ENCODE results near the gene ULK2.
A peak's percentile ranks its signal among the peaks of the same experiment; 100 is the strongest.
"Not testable (repeated sequence)": the region's sequence is repeated elsewhere in the genome, so short reads cannot be mapped to it uniquely, and the experiment has no call there.

The ULK2 gene

GRCh38 chr17:19770985-19771735, 96.6 kb downstream of the ULK2 start:
- DNase-seq (ENCODE audit: low read depth in 1 of 2, low spot score in 1 of 2) = no peak
- TF ChIP-seq JUND (IDR thresholded peaks at IDR 0.05; ENCODE audit: low read depth) = no peak
- in situ Hi-C loops (cut with HindIII; ENCODE audit: low pct_unique_long_range_greater_than_20kb, low sequenced_read_pairs) = no loop called here

- TF ChIP-seq JUND (IDR thresholded peaks at IDR 0.05; ENCODE audit: low read depth) = no peak
- no peak for DNase-seq (ENCODE audit: low read depth in 1 of 2, low spot score in 1 of 2)
- in situ Hi-C loops (cut with HindIII; ENCODE audit: low pct_unique_long_range_greater_than_20kb, low sequenced_read_pairs) = no loop called here
These were observed 97.6 kb downstream of the ULK2 start for GRCh38 chr17:19769946-19770652.

GRCh38 chr17:19768046-19768782, 99.5 kb downstream of the ULK2 start:
- no peak for DNase-seq (ENCODE audit: low read depth in 1 of 2, low spot score in 1 of 2)
- in situ Hi-C loops (cut with HindIII; ENCODE audit: low pct_unique_long_range_greater_than_20kb, low sequenced_read_pairs) = no loop called here

GRCh38 chr17:19766421-19767270, 101.1 kb downstream of the ULK2 start:
- TF ChIP-seq JUND (IDR thresholded peaks at IDR 0.05; ENCODE audit: low read depth) = no peak
- in situ Hi-C loops (cut with HindIII; ENCODE audit: low pct_unique_long_range_greater_than_20kb, low sequenced_read_pairs) = no loop called here
- DNase-seq (ENCODE audit: low read depth in 1 of 2, low spot score in 1 of 2) = peak; percentile 81 to 82

More at GRCh38 chr17:19768046-19768782, 99.5 kb downstream of the ULK2 start:
- no peak for TF ChIP-seq JUND (IDR thresholded peaks at IDR 0.05; ENCODE audit: low read depth)

GRCh38 chr17:19766016-19766415, 101.7 kb downstream of the ULK2 start:
- in situ Hi-C loops (cut with HindIII; ENCODE audit: low pct_unique_long_range_greater_than_20kb, low sequenced_read_pairs) = no loop called here
- no peak for TF ChIP-seq JUND (IDR thresholded peaks at IDR 0.05; ENCODE audit: low read depth)
- DNase-seq (ENCODE audit: low read depth in 1 of 2, low spot score in 1 of 2) = no peak

GRCh38 chr17:19763991-19764390, 103.7 kb downstream of the ULK2 start:
- in situ Hi-C loops (cut with HindIII; ENCODE audit: low pct_unique_long_range_greater_than_20kb, low sequenced_read_pairs); DNase-seq (ENCODE audit: low read depth in 1 of 2, low spot score in 1 of 2): not testable (repeated sequence)

- in situ Hi-C loops (cut with HindIII; ENCODE audit: low pct_unique_long_range_greater_than_20kb, low sequenced_read_pairs) = no loop called here
- no peak for TF ChIP-seq JUND (IDR thresholded peaks at IDR 0.05; ENCODE audit: low read depth)
- DNase-seq (ENCODE audit: low read depth in 1 of 2, low spot score in 1 of 2) = no peak
These were observed 104.3 kb downstream of the ULK2 start for GRCh38 chr17:19763416-19763815.

- TF ChIP-seq JUND (IDR thresholded peaks at IDR 0.05; ENCODE audit: low read depth) = no peak
- in situ Hi-C loops (cut with HindIII; ENCODE audit: low pct_unique_long_range_greater_than_20kb, low sequenced_read_pairs) = no loop called here
- DNase-seq (ENCODE audit: low read depth in 1 of 2, low spot score in 1 of 2) = peak; percentile 63 to 75
These were observed 105.2 kb downstream of the ULK2 start for GRCh38 chr17:19762515-19762961.

GRCh38 chr17:19760746-19761145, 107.0 kb downstream of the ULK2 start:
- in situ Hi-C loops (cut with HindIII; ENCODE audit: low pct_unique_long_range_greater_than_20kb, low sequenced_read_pairs) = no loop called here
- DNase-seq (ENCODE audit: low read depth in 1 of 2, low spot score in 1 of 2) = no peak
- no peak for TF ChIP-seq JUND (IDR thresholded peaks at IDR 0.05; ENCODE audit: low read depth)

- no peak for DNase-seq (ENCODE audit: low read depth in 1 of 2, low spot score in 1 of 2)
- in situ Hi-C loops (cut with HindIII; ENCODE audit: low pct_unique_long_range_greater_than_20kb, low sequenced_read_pairs) = no loop called here
- no peak for TF ChIP-seq JUND (IDR thresholded peaks at IDR 0.05; ENCODE audit: low read depth)
These were observed 107.9 kb downstream of the ULK2 start for GRCh38 chr17:19759568-19760549.

GRCh38 chr17:19757536-19758180, 110.1 kb downstream of the ULK2 start:
- no peak for DNase-seq (ENCODE audit: low read depth in 1 of 2, low spot score in 1 of 2)
- TF ChIP-seq JUND (IDR thresholded peaks at IDR 0.05; ENCODE audit: low read depth) = no peak
- in situ Hi-C loops (cut with HindIII; ENCODE audit: low pct_unique_long_range_greater_than_20kb, low sequenced_read_pairs) = no loop called here
